ENCODE data around the gene PCDH15. TPM values are rescaled to one million over a fixed set of nuclear protein-coding genes. Genes with fewer than 3 reads are reported as not detected.

Gene PCDH15
- total RNA-seq, 1 donor from 2014 or later, result 0.25 TPM

DNA sequence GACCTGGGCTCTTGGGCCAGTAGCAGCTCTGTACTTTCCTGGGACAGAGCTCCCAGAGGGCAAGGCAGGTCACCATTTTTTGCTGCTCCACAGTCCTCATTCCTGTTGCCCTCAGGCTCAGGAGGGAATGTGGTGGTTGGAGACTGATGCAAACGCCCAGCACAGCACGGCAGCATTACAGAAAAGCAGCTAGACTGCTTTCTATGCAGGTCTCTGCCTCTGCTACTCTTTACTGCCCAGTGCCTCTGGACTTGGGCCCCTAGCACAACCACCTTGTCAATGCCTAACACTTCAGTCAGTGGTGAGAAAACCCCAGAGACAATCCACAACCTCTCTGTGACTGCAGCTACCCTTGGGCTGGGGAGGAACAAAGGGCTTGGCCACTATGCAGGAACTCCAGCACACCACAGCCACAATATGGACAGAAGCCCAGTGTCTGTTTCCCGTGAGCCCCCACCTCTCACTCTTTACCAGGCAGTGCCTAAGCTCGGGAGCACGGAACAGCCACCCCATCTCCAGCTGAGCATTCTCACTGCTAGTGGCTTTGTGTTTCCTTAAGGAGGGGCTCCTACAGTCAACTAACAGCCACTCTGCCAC, 790.6 kb downstream of the PCDH15 start:
- H3K27ac ChIP-seq, result no peak overlapping the region
- no peak overlapping the region for H3K4me3 ChIP-seq
- H3K27me3 ChIP-seq, result no peaks in the 10 kb centered on the region
- H3K36me3 ChIP-seq, result no peaks in the 10 kb centered on the region
- DNase-seq (ENCODE audit: extremely low spot score in 2 of 2), result no peak
- TF ChIP-seq, protein P1, sequence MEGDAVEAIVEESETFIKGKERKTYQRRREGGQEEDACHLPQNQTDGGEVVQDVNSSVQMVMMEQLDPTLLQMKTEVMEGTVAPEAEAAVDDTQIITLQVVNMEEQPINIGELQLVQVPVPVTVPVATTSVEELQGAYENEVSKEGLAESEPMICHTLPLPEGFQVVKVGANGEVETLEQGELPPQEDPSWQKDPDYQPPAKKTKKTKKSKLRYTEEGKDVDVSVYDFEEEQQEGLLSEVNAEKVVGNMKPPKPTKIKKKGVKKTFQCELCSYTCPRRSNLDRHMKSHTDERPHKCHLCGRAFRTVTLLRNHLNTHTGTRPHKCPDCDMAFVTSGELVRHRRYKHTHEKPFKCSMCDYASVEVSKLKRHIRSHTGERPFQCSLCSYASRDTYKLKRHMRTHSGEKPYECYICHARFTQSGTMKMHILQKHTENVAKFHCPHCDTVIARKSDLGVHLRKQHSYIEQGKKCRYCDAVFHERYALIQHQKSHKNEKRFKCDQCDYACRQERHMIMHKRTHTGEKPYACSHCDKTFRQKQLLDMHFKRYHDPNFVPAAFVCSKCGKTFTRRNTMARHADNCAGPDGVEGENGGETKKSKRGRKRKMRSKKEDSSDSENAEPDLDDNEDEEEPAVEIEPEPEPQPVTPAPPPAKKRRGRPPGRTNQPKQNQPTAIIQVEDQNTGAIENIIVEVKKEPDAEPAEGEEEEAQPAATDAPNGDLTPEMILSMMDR (IDR thresholded peaks at IDR 0.05), result no peak
- TF ChIP-seq POLR2A (IDR thresholded peaks at IDR 0.05) (no peak), POLR2AphosphoS5 (IDR thresholded peaks at IDR 0.05; ENCODE audit: insufficient read depth in 1 of 2, low read depth in 1 of 2) (no peak)
- intact Hi-C loops (cut with DNase I), result no loop called here
- no peaks in the 10 kb centered on the region for H3K9me3 ChIP-seq
- no peaks in the 10 kb centered on the region for H3K4me1 ChIP-seq

GRCh38 chr10:54009672-54010071, 791.4 kb downstream of the PCDH15 start:
- intact Hi-C loops (cut with DNase I), result no loop called here
- no peak for DNase-seq (ENCODE audit: extremely low spot score in 2 of 2)

GRCh38 chr10:54002077-54002476, 799.0 kb downstream of the PCDH15 start:
- Histone ChIP-seq H3K4me1 (no peaks in the 10 kb centered on the region), H3K4me3 (no peak overlapping the region), H3K27ac (no peak overlapping the region), H3K9me3 (no peaks in the 10 kb centered on the region), H3K27me3 (no peaks in the 10 kb centered on the region), H3K36me3 (no peaks in the 10 kb centered on the region)
- no peak for TF ChIP-seq POLR2AphosphoS5 (IDR thresholded peaks at IDR 0.05; ENCODE audit: insufficient read depth in 1 of 2, low read depth in 1 of 2)
- TF ChIP-seq, protein P1 (IDR thresholded peaks at IDR 0.05), result no peak
- TF ChIP-seq POLR2A (IDR thresholded peaks at IDR 0.05), result no peak
- intact Hi-C loops (cut with DNase I), result no loop called here
- DNase-seq (ENCODE audit: extremely low spot score in 2 of 2), result no peak

More at GRCh38 chr10:54009672-54010071, 791.4 kb downstream of the PCDH15 start:
- no peaks in the 10 kb centered on the region for H3K4me1 ChIP-seq
- no peaks in the 10 kb centered on the region for H3K36me3 ChIP-seq
- no peak overlapping the region for H3K27ac ChIP-seq
- H3K27me3 ChIP-seq, result no peaks in the 10 kb centered on the region
- no peaks in the 10 kb centered on the region for H3K9me3 ChIP-seq
- no peak overlapping the region for H3K4me3 ChIP-seq
- TF ChIP-seq, protein P1 (IDR thresholded peaks at IDR 0.05), result no peak
- no peak for TF ChIP-seq POLR2A (IDR thresholded peaks at IDR 0.05)
- no peak for TF ChIP-seq POLR2AphosphoS5 (IDR thresholded peaks at IDR 0.05; ENCODE audit: insufficient read depth in 1 of 2, low read depth in 1 of 2)

DNA sequence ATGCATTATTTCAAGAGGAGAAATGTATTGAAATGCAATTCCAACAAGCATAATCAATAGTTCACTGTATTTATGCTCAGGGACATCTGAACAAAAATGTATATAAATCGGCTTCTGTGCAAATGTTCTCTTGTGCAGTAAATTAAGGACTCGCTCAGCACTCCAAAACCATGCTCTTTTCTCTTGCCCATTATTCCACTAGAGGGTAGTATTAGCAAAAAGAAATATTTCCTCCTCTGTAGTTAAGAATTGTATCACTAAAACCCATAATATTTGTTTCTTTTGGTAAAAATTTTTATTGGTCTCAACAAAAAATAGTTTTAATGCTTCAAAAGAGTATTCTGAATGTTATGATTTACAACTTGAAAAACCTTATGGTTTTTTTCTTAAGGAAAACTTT, 803.1 kb downstream of the PCDH15 start:
- TF ChIP-seq POLR2AphosphoS5 (IDR thresholded peaks at IDR 0.05; ENCODE audit: insufficient read depth in 1 of 2, low read depth in 1 of 2) (no peak), POLR2A (IDR thresholded peaks at IDR 0.05) (no peak)
- TF ChIP-seq, protein P1 (IDR thresholded peaks at IDR 0.05), result no peak
- H3K4me3 ChIP-seq, result no peak overlapping the region
- H3K9me3 ChIP-seq, result no peaks in the 10 kb centered on the region
- H3K27me3 ChIP-seq, result no peaks in the 10 kb centered on the region
- H3K4me1 ChIP-seq, result no peaks in the 10 kb centered on the region
- intact Hi-C loops (cut with DNase I), result no loop called here
- H3K27ac ChIP-seq, result no peak overlapping the region
- no peak for DNase-seq (ENCODE audit: extremely low spot score in 2 of 2)
- H3K36me3 ChIP-seq, result no peaks in the 10 kb centered on the region

GRCh38 chr10:53990799-53991238, 810.2 kb downstream of the PCDH15 start:
- Histone ChIP-seq H3K9me3 (no peaks in the 10 kb centered on the region), H3K27ac (no peak overlapping the region), H3K4me1 (no peaks in the 10 kb centered on the region), H3K4me3 (no peak overlapping the region), H3K36me3 (no peaks in the 10 kb centered on the region), H3K27me3 (no peaks in the 10 kb centered on the region)
- DNase-seq (ENCODE audit: extremely low spot score in 2 of 2), result no peak
- TF ChIP-seq POLR2AphosphoS5 (IDR thresholded peaks at IDR 0.05; ENCODE audit: insufficient read depth in 1 of 2, low read depth in 1 of 2) (no peak), POLR2A (IDR thresholded peaks at IDR 0.05) (no peak)
- TF ChIP-seq, protein P1 (IDR thresholded peaks at IDR 0.05), result no peak
- intact Hi-C loops (cut with DNase I), result no loop called here
